HG03196 (cell line): Measurements from ENCODE around the gene DFFA.

Experiments used
- ATAC-seq: cut with Tn5 transposase; IDR thresholded peaks from one replicate; pipeline ENCODE4 v1.9.1; 2021; ENCODE audit not compliant: unreplicated experiment

The DFFA gene, protein sequence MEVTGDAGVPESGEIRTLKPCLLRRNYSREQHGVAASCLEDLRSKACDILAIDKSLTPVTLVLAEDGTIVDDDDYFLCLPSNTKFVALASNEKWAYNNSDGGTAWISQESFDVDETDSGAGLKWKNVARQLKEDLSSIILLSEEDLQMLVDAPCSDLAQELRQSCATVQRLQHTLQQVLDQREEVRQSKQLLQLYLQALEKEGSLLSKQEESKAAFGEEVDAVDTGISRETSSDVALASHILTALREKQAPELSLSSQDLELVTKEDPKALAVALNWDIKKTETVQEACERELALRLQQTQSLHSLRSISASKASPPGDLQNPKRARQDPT

DNA sequence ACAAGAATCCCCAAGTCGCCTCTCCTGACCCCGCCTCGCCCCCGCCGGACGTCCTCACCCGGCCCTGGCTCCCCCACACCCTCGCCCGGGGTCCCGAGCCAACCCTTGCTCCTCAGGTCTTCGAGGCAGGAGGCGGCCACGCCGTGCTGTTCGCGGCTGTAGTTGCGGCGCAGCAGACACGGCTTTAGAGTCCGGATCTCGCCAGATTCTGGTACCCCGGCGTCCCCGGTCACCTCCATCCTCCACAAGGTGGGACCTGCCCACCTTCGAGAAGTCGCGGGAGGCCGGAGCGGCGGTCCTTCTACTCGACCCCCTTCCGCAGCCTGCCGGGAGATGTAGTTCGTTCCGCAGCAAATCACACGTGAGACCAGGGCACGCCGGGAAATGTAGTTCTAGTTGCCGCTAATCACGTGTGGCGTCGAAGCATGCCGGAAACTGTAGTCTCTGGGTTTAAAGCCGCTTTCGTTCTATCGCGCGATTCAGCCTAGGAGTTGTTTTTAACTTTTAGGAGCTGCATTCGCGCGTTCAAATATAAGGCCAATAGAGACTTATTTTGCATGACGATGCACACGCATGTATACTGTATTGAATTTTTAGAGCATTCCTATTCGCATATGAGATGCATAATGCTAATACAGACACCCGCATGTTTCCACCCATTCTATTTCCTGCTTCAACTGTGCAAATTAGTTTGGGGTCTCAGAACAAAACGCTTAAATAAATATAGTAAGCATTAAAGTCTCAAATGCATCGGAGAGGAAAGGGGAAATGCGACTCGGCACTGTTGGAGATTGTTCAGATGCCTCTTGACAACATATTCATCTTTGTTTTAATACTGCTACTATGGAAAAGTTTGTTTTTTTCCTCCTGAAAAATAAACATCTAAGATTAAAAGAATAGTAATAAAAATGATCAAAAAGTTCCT lies at the start of gene DFFA:
Gene DFFA, minus strand, starts transcription at position 310 of the 925 bp plus-strand sequence. Its CDS starts 71 bp downstream, at position 239.
- peak; percentile 83 for ATAC-seq

DNA sequence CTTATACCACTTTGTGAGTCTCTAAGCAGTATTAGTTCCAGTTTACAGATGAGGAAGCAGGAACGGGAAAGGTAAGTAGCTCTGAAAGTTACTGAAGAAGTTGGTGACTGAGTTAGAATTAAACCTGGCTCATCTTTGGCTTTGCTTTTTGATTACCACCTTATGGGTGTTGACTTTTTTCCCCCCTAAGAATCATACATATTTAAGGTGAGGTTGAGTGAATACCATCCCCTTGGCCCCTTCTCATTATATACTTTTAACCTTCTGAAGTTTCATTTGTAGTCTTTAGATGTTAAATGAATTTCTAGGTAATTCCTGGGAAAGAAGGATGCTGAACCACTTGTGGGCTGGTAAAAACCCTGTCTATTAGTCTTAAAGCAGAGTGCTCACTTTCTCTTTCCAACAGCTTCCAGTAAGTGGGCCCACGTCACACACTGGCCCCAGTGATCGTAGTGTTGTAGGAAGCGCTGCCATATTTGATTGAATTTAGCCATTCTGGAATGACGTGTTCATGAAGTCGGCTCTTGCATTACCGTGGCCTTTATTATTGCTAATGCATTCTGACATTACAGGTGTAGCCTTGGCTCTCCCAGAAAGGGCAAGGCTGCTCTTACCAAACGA lies 49.3 kb upstream of the DFFA start:
- ATAC-seq: no peak

- ATAC-seq: no peak
Observed at GRCh38 chr1:10520952-10521351, 48.6 kb upstream of the DFFA start.

GRCh38 chr1:10520497-10520896 lies 48.2 kb upstream of the DFFA start:
- ATAC-seq: no peak

DNA sequence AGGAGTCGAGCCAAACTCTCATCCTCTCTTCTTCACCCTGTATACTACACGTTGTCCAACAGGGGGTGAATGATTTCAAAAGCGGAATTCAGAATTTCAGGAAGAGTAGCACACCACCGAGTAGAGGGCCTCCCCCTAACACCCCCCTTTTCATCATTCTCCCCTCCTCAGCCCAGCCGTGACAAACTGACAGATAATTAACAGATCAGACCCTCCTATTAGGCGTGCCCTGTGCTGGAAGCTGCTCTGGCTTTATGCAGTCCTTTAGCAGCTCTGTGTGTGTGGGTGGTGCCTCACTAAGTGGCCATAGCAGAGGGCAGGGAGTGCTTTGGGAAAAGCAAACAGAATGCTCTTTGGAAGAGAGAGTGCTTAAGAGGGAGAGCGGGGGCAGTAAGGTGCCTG lies 46.7 kb upstream of the DFFA start:
- no peak for ATAC-seq

- no peak for ATAC-seq
Observed at GRCh38 chr1:10517677-10517982, 45.3 kb upstream of the DFFA start.

- ATAC-seq: no peak
Observed at GRCh38 chr1:10516925-10517676, 44.8 kb upstream of the DFFA start.

DNA sequence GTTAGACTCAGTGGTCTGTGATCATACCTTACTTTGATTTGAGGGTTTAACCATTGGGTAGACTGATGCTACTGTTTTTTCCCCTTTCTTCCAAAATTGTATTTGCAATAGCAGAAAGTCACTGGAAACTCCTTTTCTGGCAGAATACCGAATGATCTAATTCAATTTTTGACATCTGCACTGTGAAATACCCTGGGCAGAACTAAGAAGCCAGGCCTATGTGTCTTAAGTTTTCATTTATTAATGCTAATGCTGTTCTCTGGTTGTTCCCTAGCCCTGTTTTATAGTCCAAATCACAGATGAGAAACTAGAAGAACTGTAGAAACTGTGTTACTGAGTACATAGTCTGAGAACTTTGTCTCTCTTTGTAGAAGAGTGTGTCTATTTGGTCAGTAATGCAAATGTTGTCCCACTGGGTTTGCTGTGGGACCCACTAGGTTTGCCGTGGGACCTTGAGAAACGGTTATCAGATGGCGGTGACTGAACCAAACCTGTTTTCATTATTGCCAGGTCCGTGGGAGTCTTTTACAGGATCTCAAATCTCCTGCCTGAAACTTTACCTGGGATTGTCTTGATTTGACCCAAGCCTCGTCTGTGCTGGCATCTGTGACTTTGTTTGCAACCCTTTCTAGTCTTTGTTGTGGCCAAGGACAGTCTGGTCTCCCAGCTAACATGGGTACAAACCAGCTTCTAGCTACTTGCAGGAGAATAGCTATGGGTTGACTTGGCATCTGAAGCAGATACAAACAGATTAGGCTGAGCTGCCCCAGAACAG lies 43.8 kb upstream of the DFFA start:
- no peak for ATAC-seq

DNA sequence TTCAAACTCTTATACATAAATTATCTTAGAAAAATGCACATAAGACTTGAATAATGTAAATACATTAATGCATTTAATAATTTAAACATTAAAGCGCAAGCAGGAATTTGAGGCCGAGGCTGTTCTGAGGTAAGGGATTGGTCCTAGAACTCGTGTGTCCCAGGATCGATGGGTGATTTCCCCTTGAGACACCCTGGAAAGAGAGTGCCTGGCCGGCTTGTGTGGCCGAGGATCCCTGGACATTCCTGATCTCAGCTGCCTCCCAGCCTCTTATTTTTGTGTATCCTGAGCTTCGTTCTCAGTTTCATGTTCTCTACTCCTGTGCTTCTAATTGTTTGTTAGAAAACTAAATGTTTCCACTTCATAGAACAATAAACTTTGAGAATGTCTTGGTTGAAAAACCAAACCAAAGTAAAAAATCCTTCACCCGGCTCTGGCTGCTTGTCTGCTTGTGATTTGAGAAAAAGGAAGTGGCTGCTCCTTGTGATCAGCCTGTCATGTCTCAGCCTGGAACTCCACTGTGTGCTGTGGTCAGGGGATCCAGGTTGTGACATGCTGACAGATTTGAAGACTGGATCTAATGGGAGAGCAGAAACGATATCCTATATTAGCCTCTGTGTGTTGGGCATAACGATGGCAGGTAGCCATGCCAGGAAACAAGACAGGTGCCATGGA lies 43.1 kb upstream of the DFFA start:
- ATAC-seq: no peak

GRCh38 chr1:10514490-10515235 lies 42.3 kb upstream of the DFFA start:
- no peak for ATAC-seq

DNA sequence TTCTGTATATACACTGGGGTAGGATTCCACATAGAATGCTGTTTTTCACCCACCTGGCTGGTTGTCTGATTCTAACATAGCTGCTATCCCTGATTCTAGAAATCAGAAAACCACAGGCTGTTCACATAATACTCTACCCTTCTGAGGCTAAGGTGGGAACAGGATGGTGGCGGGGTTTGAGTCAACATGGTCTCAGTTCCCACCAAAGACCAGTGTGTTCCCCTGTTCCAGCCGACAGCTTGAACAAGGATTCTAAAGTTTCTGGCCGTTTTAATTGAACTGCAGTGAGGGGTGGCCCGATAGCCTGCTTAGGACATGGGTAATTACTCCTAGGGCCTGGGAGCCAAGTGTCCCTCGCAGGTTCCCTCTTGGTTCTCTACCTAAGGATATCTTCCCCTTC lies 40.9 kb upstream of the DFFA start:
- no peak for ATAC-seq

DNA sequence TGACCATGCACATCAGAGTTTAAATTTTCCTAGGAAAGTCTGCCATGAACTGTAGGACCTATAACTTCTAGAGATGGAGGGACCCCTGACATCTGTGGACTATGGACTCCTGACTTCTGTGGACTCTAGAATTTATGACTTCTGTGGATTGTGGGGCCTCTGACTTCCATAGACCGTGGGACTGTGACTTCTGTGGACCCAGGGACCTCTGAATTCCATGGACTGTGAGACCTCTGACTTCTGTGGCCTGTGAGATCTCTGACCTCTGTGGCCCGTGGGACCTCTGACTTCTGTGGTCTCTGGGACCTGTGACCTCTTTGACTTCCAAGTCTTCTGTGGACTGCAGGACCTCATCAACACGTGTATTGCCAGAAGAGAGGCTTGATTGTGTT lies 39.2 kb upstream of the DFFA start:
- no peak for ATAC-seq

DNA sequence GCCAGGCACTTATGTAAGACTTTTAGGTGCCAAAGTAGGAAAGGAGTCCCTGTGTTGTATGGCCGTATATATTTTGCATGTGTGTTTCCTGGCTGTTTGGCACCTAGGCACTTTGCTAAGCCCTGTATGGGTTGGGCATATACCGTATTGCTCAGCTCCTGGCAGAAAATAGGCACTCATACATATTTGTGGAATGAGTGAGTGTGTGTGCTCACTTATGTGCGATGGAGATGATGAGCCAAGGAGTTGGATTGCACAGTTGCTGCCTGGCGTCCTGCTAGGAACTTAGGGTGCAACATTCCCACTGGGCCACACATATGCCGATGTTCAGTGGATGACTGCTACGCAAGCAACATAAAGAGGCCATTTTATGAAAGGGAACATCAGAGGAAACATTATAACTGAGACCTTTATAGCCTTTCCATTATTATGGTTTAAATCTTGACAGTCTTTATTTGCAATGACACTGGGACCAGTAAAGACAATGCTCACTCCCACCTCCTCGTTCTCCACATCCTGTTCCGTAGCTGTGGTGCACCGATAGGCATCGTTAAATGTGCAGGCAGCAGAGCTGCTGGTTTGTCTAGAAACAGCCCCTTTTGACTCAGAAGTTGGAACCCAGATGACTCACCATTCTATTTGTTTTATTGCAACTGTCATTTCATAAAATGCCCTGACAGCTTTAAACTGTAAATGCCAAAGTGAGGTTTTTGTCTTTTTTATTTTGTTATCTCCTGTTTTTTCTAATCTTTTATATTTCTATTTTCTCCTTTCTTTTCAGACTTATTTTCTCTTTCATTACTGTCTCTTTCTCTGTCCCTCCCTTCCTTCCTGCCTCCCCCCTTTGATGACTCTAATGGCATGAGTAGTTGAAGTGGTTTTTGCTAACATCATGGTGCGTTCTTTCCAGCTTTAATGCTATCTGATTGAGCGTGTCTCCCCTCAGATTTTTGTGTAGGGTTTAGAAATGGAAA lies 38.5 kb upstream of the DFFA start:
- peak; percentile 81 for ATAC-seq

GRCh38 chr1:10509809-10510509 lies 37.6 kb upstream of the DFFA start:
- ATAC-seq: no peak

DNA sequence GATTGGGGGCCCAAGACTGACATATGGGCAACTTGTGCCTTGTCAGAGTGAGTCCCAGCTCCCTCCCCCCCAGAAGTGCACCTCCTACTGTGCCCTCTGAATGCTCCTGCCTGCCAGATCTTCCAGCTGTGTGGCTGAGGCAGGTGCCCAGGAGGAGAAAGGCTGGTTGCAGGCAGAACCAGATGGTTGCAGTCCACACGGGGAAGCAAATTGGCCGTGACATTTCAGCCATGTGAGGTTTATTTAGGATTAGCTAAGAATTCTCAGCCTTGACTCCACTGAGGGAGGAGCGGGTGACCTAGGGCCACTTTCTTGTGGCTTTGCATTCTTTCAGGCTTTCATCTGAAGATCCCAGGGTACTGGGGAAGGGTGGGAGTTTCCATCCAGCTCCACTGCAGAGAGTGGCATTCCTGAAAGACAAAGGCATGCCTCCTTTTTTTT lies 36.2 kb upstream of the DFFA start:
- no peak for ATAC-seq

DNA sequence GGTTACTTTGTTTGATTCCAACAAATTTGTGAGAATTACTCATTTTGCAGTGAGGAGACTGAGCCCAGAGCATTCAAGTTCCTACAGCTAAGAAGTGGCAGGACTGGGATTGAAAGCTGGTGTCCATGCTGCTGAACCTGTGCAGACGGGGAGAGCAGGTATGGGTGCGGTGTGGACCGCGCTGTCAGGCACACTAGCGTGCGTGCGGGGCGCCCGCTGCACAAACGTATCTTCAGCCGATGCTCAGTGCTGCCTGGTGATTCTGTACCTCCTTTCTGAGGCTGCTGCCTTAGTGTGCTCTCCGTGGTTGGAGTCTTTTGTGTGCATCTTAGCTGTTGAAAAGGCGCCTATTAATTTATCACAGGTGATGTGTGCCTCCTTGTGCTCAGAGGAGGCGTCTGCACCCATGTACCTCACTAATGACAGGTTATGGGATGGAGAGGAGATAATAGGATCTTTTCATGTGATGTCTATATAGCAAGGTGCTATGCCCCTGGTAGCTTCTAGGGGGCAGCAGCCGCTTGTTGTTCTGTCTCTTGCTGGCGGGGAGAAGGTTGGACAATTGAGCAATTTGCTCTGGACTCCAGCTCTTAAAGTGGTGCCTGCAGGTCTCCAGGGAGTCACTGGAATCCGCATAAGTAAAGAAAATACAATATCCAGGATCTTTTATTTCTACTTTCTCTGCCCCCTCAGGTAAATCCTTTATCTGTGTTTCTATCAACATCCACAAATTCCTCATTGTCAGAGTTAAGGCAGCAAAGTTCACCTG lies 35.0 kb upstream of the DFFA start:
- no peak for ATAC-seq

DNA sequence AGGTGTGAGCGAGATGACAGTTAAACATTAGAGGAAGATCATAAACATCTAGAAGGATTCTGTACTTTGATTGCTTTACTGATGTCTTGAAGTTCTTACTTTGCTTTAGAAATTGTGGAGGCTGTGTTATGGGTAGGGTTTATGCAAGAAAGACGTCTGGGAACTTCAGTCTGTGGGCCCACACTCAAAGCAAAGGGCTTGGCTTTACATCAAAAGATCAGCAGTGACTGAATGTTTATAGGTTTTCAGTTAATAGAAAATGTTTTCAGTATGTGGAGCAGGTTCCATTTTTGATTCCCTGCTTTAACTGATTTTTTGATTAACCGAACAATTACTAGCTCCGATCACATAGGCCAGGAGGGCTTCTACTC lies 34.3 kb upstream of the DFFA start:
- no peak for ATAC-seq
